ENCODE results near the gene C1QTNF9B. TPM values are rescaled to one million over a fixed set of nuclear protein-coding genes. Genes with fewer than 3 reads are reported as not detected.
"Not testable (repeated sequence)": the region's sequence is repeated elsewhere in the genome, so short reads cannot be mapped to it uniquely, and the experiment has no call there.

C1QTNF9B gene
- total and polyA plus RNA-seq, 2 donors (not counting 1 experiment from before 2014, with no cell fraction given), result not detected

DNA sequence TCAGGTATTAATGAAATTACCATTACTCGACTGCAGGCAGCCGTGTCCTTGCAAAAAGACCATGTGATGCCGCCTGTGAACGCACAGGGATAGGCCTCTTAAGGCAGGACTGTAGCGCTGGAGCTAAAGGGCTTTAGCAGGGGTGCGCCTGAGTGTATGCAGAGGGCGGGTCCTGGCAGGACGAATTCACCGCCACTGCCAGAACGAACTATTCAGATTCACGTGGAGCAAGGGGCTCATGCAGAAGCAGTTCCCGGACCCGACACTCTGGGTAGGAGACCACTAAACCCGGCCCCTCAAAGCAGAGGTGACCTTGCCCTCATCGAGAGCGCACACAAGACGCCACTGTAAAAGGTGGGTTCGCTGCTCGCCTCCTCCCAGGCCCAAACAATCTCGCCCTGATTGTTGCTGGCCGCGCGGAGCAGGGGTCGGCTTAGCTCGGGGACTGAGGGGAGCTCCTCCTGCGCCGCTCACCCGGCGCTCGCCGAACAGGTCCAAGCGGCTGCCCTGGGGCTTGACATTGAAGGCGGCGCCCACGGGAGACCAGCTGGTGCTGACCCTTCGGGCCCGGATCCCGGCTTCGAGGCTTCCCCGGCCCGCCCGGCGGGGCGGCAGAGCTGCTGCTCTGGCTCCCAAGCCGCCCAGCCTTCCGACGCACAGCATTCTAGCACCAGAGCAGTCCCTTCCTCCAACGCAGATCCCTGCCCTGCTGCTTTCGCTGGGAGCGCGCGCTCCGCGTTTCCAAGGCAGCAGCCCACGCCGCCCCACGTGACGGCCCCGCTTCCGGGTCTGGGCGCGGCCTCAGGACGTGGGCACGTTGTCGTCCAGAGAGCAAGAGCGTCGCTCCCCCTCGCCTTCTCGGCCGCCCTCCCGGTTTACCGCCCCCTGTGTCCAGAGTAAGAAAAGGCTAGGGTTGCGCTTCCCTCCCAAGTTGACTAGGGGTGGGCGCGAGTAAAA lies 8.4 kb downstream of the C1QTNF9B start, which contains the start of gene MIPEP:
Gene MIPEP (minus strand): TSS at position 743 of the 957 bp plus-strand sequence. CDS start 80 bp downstream, at position 663.
- TF ChIP-seq EZH2 (IDR thresholded peaks at IDR 0.05; ENCODE audit: borderline replicate concordance, insufficient read depth, low read depth, low read length, poor library complexity, severe bottlenecking), result no peak
- TF ChIP-seq, protein P1, sequence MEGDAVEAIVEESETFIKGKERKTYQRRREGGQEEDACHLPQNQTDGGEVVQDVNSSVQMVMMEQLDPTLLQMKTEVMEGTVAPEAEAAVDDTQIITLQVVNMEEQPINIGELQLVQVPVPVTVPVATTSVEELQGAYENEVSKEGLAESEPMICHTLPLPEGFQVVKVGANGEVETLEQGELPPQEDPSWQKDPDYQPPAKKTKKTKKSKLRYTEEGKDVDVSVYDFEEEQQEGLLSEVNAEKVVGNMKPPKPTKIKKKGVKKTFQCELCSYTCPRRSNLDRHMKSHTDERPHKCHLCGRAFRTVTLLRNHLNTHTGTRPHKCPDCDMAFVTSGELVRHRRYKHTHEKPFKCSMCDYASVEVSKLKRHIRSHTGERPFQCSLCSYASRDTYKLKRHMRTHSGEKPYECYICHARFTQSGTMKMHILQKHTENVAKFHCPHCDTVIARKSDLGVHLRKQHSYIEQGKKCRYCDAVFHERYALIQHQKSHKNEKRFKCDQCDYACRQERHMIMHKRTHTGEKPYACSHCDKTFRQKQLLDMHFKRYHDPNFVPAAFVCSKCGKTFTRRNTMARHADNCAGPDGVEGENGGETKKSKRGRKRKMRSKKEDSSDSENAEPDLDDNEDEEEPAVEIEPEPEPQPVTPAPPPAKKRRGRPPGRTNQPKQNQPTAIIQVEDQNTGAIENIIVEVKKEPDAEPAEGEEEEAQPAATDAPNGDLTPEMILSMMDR (IDR thresholded peaks at IDR 0.05), result peak; percentile 69

DNA sequence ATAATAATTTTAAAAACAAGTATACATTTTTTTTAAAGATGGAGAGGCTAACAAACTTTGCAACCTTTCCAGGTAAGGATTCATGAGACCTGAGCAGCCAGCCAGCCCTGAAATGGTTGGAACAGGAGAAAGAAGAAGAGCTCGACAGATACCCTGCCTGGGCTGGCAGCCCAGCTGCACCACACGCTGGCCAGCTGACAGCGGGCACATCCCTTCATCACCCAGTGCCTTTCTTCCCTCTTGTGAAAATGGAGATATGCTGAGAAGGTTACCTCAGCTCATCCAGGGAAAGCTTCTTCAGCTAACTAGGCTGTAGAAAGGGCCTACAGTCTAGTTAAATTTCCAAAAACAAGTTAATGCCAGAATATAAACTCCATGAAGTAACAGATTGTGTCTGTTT lies 12.9 kb downstream of the C1QTNF9B start:
- H3K27me3 Mint-ChIP-seq; intact Hi-C loops (cut with micrococcal nuclease); H3K79me2 ChIP-seq (ENCODE audit: control insufficient read depth, insufficient read depth, low read length); H3K4me1 ChIP-seq (ENCODE audit: control insufficient read depth in 2 of 2, insufficient read depth in 2 of 2, low read length in 2 of 2); H2AFZ ChIP-seq (ENCODE audit: insufficient read depth, low read depth, low read length, poor library complexity, severe bottlenecking); CTCF ChIA-PET; ATAC-seq (ENCODE audit: low read depth); H3K4me3 Mint-ChIP-seq; H3K27ac Mint-ChIP-seq; H3K9me3 Mint-ChIP-seq (ENCODE audit: insufficient read depth); POLR2A ChIA-PET; H3K9me3 ChIP-seq (ENCODE audit: control extremely low read depth in 1 of 3, control insufficient read depth in 2 of 3, insufficient read depth in 1 of 3, low read length in 2 of 3); H4K20me1 ChIP-seq (ENCODE audit: control insufficient read depth, insufficient read depth, low read length, poor library complexity, severe bottlenecking); DNase-seq; H3K4me2 ChIP-seq (replicated peaks; ENCODE audit: low read depth, low read length, poor library complexity, severe bottlenecking); H3K4me3 ChIP-seq (ENCODE audit: control extremely low read depth in 1 of 5, extremely low read depth in 1 of 5, insufficient read depth in 1 of 5, low read depth in 2 of 5, low read length in 4 of 5); H3K9ac ChIP-seq (ENCODE audit: low read length); H3K27me3 ChIP-seq (replicated peaks in 1 of 4; ENCODE audit: control extremely low read depth in 1 of 4, control insufficient read depth in 3 of 4, insufficient read depth in 4 of 4, low read length in 3 of 4); H3K27ac ChIP-seq (ENCODE audit: low read length in 2 of 2): not testable (repeated sequence)
- WGBS (ENCODE audit: insufficient coverage), result 100% methylated on average over 2 of the region's 3 CpGs
- peaks cover 4 to 18% of the 10 kb centered on the region in 2 experiments for H3K36me3 ChIP-seq (replicated peaks in 1 of 2; ENCODE audit: control extremely low read depth in 1 of 2, control insufficient read depth in 1 of 2, extremely low read depth in 1 of 2, insufficient read depth in 2 of 2, low read length in 1 of 2)
- H3K4me1 Mint-ChIP-seq, result peaks cover 14% of the 10 kb centered on the region

More for the DNA sequence above, 8.4 kb downstream of the C1QTNF9B start, which contains the start of gene MIPEP:
- Histone ChIP-seq H3K79me2 (ENCODE audit: control insufficient read depth, insufficient read depth, low read length) (no peaks in the 10 kb centered on the region), H3K27me3 (replicated peaks in 1 of 4; ENCODE audit: control extremely low read depth in 1 of 4, control insufficient read depth in 3 of 4, insufficient read depth in 4 of 4, low read length in 3 of 4) (no peaks in the 10 kb centered on the region), H4K20me1 (ENCODE audit: control insufficient read depth, insufficient read depth, low read length, poor library complexity, severe bottlenecking) (no peaks in the 10 kb centered on the region), H2AFZ (ENCODE audit: insufficient read depth, low read depth, low read length, poor library complexity, severe bottlenecking) (peak within 1 kb of the TSS; percentile 98), H3K4me2 (replicated peaks; ENCODE audit: low read depth, low read length, poor library complexity, severe bottlenecking) (peak within 1 kb of the TSS; percentile 95), H3K9ac (ENCODE audit: low read length) (peak within 1 kb of the TSS; percentile 94), H3K4me3 (ENCODE audit: control extremely low read depth in 1 of 5, extremely low read depth in 1 of 5, insufficient read depth in 1 of 5, low read depth in 2 of 5, low read length in 4 of 5) (peak within 1 kb of the TSS; percentile 24 to 96 (median 80)), H3K27ac (ENCODE audit: low read length in 2 of 2) (peak within 1 kb of the TSS; percentile 42 to 86), H3K4me1 (ENCODE audit: control insufficient read depth in 2 of 2, insufficient read depth in 2 of 2, low read length in 2 of 2) (peaks cover 12 to 17% of the 10 kb centered on the region in 2 donors), H3K36me3 (replicated peaks in 1 of 2; ENCODE audit: control extremely low read depth in 1 of 2, control insufficient read depth in 1 of 2, extremely low read depth in 1 of 2, insufficient read depth in 2 of 2, low read length in 1 of 2) (peaks cover 4 to 10% of the 10 kb centered on the region in 2 experiments), H3K9me3 (ENCODE audit: control extremely low read depth in 1 of 3, control insufficient read depth in 2 of 3, insufficient read depth in 1 of 3, low read length in 2 of 3) (no peaks in the 10 kb centered on the region)
- CTCF ChIA-PET, result interaction anchor here (0.6 to 3.5 kb wide), 12 partner anchors 10 to 481 kb away, joined by 3 to 23 read pairs (median 3); no protein-coding TSS in a partner anchor
- peak; percentile 92 for DNase-seq
- Mint-ChIP-seq H3K27ac (peak within 1 kb of the TSS; percentile 95), H3K27me3 (no peaks in the 10 kb centered on the region), H3K4me3 (peak within 1 kb of the TSS; percentile 94), H3K4me1 (peaks cover 23% of the 10 kb centered on the region), H3K9me3 (ENCODE audit: insufficient read depth) (no peaks in the 10 kb centered on the region)
- POLR2A ChIA-PET, result interaction anchor here (0.5 kb wide), 1 partner anchor 23 kb away, joined by 5 read pairs; no protein-coding TSS in a partner anchor
- intact Hi-C loops (cut with micrococcal nuclease), result loop anchor here (1.0 to 5.0 kb wide), 10 partner anchors 18 to 1398 kb away; partner anchors contain the start of genes MTMR6 and SPATA13
- under 1% methylated on average over 74 of the region's 75 CpGs for WGBS (ENCODE audit: insufficient coverage)
- ATAC-seq (ENCODE audit: low read depth), result peak; percentile 93
